RPMI7951 (cell line): ENCODE results near the gene HSF2. TPM values are rescaled to one million over a fixed set of nuclear protein-coding genes. Genes with fewer than 3 reads are reported as not detected.

Experiments used
- DNase-seq: peaks from one replicate; pipeline ENCODE4 v3.0.0-alpha.2; 2012; ENCODE audit warnings: low read depth
- total RNA-seq: library from RNA; depleted of rRNA; stranded (reverse); fragments of >200 nt; shearing (Covaris generic); gene quantifications from 2 replicates; pipeline ENCODE4 v1.2.3, GENCODE V29; 2014; rRNA removed

The HSF2 gene, protein sequence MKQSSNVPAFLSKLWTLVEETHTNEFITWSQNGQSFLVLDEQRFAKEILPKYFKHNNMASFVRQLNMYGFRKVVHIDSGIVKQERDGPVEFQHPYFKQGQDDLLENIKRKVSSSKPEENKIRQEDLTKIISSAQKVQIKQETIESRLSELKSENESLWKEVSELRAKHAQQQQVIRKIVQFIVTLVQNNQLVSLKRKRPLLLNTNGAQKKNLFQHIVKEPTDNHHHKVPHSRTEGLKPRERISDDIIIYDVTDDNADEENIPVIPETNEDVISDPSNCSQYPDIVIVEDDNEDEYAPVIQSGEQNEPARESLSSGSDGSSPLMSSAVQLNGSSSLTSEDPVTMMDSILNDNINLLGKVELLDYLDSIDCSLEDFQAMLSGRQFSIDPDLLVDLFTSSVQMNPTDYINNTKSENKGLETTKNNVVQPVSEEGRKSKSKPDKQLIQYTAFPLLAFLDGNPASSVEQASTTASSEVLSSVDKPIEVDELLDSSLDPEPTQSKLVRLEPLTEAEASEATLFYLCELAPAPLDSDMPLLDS
- total RNA-seq = 17.3 and 22.5 TPM in 2 replicates

DNA sequence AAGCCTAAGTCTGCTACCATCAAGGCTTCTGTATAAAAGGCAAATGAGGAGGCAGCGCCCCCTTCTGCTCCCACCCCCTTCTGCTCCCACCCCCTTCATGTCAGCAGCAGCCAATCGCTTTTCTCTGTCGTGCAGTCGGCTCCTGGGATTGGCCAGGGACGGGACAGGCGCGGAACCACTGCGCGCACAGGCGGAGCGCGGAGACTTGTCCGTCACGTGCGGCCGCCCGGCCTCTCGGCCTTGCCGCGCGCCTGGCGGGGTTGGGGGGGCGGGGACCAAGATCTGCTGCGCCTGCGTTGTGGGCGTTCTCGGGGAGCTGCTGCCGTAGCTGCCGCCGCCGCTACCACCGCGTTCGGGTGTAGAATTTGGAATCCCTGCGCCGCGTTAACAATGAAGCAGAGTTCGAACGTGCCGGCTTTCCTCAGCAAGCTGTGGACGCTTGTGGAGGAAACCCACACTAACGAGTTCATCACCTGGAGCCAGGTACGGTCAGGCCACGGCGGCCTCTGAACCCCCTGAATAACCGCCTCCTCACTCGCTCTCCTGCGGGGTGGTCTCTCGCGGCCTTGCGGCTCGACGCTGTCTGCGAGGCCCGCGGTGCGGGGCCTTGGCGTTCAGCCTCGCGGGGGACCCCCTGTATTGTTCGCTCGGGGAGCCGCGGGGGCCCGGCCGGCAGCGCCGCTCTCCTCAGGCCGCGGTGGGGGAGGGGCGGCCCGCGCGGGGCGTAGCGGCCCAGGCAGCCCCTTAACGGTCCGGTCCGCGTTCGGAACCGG, at the start of gene HSF2:
HSF2 (plus strand) TSS at position 305 of the 773 bp plus-strand sequence; CDS start at position 391, 86 bp downstream.
- peak; percentile 99 for DNase-seq

DNA sequence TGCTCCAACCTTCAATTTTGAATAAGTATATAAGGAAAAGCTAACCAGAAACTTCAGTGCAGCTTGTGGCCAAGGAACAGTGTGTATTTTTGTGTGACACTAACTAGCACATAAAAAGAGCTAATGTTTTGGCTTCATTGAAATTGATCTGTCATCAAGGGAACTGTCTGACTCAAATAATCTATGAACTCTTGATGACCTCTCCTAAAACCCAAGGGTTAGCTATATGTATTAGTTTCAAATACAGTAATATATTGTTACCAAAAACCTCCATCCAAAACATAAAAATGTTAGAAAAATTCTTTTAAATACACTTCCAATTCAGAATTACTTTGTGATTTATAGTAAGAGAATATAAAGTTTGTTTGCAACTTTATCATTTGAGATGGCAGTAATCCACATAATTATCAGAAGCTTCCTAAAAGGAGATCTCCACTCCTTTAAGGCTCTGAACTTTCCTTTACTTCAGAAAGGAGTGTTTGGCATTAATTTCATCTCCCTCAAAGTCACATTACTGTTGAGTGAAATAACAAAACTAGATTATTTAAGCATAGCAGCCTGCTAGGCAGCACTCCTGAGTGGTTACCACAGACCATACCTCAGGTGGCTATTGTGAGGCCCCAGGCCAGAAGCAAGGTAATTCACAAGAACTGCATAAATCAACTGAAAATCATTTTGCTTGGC, 46.3 kb upstream of the HSF2 start:
- DNase-seq = no peak

DNA sequence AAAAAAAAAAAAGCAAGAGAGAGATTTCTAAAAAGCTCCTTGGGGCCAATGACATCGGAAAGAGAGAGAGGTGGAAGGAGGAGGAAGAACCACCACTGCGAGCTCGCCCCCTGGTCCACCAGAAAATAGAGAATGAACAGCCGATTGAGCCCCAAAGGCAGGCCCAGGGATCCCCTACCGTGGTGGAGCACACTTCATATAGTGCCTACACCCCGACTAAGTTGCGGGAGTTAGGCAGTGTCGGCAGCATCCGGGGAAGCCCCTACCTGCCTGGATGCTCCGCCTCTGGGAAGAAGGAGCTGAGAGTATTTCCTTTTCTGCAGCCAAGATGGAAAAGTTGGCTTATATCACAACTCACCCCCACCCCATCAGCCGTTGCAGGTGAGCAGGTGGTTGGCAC, 38.6 kb upstream of the HSF2 start:
- no peak for DNase-seq

GRCh38 chr6:122361314-122361979, 38.0 kb upstream of the HSF2 start:
- peak; percentile 2 for DNase-seq

GRCh38 chr6:122363769-122364483, 35.5 kb upstream of the HSF2 start:
- DNase-seq = peak; percentile 13

DNA sequence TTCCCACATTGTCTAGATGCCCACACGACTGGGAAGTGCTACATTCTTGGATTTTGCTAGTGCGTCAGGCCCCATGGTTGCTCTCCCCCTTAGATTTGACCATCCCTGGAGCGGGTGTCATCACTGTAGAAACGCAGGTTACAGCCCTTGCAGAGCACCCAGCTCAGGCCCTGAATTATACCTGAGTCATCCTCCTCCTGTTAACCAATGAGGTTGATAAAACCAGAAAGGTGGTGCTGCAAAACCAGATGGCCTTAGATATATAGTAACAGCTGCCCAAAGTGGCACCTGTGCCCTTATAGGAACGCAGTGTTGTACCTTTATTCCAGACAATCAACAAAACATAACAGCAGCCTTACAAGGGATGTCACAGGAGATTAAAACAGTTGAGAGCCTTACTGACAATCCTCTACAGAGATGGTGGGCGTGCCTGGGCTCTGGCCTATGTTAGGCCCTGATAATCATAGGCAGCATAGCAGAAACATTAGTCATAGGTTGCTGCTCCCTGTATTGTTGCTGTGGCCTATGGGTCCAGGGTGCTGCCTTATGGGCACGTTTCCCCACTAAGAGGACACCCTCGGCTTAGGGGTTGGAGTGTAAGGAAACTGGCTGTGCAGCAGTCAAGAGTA, 33.6 kb upstream of the HSF2 start:
- DNase-seq = no peak

DNA sequence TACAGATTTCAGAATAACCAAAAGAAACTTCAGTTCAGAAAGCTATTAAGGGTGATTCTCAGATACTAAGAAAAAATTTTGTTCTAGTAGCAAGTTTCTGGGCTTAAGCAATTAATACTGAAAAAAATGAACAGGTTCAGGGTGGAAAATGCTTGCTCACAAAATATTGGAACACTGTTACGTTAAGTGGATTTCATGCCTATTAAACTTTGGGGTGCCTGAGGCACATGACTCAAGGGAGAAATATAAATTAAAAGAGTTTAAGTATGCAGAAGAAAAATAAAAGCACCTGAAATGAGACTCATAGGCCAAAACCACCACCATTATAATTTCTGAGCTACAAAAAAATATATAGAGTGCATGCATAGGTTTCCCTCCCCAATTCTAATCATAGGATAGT, 32.3 kb upstream of the HSF2 start:
- DNase-seq = no peak

GRCh38 chr6:122369536-122369935, 29.9 kb upstream of the HSF2 start:
- no peak for DNase-seq

DNA sequence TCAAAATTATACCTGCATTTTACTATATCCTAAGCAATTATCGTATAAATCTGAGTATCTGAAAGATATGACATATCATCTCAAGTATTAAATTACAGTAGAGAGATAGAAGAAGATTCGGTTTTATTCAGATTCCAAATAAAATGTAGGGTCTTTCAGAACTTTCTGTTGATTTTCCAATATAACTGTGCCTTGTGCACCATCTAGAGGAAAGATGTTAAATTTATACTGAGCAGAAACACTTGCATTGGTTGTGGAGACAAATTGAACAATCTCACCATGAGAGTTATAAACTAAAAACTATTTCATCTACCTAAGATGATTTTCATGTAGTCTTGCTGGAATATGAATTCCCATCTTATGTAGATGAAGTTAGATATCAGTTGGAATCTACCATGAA, 26.8 kb upstream of the HSF2 start:
- DNase-seq = peak; percentile 3

DNA sequence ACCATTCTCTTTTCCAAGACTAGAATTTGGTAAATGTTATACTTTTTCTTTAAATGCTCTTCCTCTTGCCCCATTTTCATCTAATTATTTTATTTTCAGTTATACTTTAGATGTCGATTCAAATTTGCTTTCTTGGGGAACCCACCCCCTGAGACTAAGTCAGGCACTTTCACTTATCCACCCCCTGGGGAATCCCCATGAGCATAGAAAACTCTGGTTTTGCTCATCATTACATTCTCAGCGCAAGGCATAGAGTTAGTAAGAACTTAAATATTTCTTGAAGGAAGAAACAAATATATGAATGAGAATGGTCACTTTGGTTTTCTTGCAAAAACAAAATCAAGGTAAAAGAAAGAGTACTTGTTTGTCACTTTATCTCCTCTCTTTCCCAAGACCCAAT, 25.1 kb upstream of the HSF2 start:
- DNase-seq = no peak

DNA sequence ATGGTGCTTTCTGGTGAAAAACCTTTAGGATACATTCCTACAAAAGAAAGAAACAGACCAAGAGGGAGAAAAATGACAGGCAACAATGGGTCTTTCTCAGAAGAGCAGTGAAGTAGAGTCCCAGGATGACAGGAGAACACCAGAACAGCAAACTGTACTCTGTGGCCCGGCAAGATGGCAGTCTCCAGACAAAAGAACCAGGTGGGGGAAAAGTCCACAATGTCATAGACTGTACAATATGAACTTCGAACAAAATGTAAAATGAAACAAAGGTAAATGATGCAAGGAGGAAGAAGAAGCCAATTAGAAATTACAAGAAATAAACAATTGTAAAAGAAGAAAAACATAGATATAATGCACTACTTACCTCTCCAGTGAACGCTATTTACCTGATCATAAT, 23.2 kb upstream of the HSF2 start:
- DNase-seq = no peak

- peak; percentile 68 for DNase-seq
Observed at GRCh38 chr6:122381494-122382265, 17.8 kb upstream of the HSF2 start.

GRCh38 chr6:122385857-122386612, 13.4 kb upstream of the HSF2 start:
- DNase-seq = no peak

GRCh38 chr6:122388945-122389344, 10.5 kb upstream of the HSF2 start:
- DNase-seq = no peak

DNA sequence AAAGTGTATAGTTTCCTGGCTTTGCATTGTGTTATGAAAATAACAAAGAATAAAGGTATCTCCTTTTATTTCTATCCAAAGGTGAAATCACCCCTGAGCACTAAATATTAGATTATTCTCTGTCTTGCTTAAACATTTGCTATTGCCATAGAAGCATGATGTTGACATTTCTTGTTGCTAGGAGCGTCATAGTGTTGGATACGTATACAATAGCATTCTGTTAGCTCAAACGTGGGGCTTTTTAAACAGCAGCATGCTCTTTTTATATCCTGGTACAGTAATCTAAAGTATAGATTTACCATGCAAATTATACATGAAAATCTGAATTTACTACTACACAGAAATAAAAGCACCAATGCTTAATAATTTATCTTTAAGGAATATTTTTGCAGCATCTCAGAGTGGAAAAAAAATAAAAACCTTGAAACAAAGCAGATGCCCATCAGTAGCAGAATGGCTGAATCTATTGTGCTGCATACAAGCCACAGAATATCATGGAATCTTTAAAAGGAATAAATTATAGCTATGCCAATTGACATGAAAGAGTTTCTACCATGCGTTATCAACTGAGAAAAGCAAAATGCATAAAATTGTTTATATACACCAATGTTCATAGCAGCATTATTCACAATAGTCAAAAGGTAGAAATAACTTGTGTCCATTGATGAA, 9.6 kb upstream of the HSF2 start:
- no peak for DNase-seq

DNA sequence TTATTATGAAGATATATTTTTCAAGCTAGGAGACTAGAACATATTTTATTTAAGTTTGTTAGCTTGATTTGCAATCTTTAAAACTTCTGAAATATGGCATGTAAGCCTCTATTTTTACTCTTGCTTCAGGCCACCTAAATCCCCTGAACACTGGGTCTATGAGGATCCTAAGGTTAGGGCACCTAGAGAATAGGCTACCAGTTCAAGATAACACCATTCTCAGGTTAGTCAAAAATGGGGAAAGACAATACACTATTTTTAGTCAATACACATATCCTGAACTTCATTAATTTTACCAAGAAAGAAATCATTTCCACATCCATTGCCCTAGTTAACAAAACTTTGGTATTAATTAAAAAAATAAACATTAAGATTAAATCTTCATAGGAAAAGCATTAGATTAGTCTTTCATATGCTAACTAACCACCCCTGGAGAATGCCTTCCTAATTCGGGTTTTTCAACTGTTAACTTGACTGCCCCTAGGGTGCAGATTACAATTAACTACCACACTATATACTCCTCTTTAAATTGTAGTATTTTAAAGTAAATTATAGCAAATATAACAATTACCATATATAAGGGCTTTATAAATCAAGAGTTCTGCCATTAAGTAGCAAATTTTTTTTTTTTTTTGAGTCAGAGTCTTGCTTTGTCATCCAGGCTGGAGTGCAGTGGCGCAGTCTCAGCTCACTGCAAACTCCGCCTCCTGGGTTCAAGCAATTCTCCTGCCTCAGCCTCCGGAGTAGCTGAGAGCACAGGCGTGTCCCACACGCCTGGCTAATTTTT, 6.7 kb upstream of the HSF2 start:
- no peak for DNase-seq

DNA sequence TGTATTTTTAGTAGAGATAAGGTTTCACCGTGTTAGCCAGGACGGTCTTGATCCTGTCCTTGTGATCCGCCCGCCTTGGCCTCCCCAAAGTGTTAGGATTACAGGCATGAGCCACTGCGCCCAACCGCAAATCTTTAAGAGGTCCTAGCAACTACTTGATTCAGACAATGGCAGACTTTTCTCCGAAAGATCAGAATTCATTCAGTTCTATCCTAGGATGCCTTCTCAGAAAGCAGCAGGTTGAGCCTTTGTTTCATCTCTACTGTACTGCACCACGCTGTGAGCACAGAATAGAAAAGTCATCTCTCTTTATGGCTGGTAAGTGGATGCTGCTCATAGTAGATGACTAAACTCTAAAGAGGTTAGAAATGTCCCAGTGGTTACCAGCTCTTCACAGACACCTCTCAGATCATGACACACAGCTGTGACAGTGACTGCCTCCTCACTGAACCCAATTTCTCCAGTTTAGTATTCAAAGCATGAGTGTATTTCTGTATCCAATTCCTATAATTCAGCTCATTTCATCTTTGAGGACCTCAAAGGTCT, 6.0 kb upstream of the HSF2 start:
- DNase-seq = no peak
